ENCODE results near the gene CD300A. TPM values are rescaled to one million over a fixed set of nuclear protein-coding genes. Genes with fewer than 3 reads are reported as not detected.

CD300A gene
- total RNA-seq, 1 experiment from 2014 or later: not detected

DNA sequence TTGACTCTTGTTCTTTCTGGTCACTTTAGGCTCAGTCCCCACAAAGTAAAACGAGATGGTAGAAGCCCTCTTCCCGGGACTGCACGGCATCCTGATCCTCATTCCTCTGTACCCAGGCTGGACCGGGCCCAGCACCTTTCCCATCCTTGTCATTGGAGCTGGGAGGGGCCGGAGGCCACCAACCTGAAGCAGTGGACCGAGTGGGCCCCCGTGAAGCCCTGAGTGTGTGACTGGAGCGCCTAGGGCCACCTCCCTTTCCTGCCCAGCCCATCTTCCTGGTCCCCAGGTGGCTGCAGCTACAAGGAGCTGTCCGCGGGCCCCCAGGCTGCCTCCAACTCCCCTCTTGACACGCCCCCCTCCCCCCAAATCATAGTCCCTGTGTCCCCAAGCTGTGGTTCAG, 17.1 kb upstream of the CD300A start:
- no peak overlapping the region for H3K27ac Mint-ChIP-seq (ENCODE audit: low read depth, unreplicated experiment)
- TF ChIP-seq, protein P1, sequence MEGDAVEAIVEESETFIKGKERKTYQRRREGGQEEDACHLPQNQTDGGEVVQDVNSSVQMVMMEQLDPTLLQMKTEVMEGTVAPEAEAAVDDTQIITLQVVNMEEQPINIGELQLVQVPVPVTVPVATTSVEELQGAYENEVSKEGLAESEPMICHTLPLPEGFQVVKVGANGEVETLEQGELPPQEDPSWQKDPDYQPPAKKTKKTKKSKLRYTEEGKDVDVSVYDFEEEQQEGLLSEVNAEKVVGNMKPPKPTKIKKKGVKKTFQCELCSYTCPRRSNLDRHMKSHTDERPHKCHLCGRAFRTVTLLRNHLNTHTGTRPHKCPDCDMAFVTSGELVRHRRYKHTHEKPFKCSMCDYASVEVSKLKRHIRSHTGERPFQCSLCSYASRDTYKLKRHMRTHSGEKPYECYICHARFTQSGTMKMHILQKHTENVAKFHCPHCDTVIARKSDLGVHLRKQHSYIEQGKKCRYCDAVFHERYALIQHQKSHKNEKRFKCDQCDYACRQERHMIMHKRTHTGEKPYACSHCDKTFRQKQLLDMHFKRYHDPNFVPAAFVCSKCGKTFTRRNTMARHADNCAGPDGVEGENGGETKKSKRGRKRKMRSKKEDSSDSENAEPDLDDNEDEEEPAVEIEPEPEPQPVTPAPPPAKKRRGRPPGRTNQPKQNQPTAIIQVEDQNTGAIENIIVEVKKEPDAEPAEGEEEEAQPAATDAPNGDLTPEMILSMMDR (IDR thresholded peaks at IDR 0.05; ENCODE audit: unreplicated experiment): no peak
- ChIA-PET POLR2A (no interaction called here), CTCF (interaction anchor here (1.1 to 7.3 kb wide), 2 partner anchors 69 to 153 kb away, joined by 3 to 43 read pairs; no protein-coding TSS in a partner anchor)
- no peak for DNase-seq (ENCODE audit: unreplicated experiment)
- no TSS peak for BruUV-seq (replicated peaks)
- H3K4me1 Mint-ChIP-seq (ENCODE audit: insufficient read depth, unreplicated experiment): peaks cover 28% of the 10 kb centered on the region
- intact Hi-C loops (cut with micrococcal nuclease): no loop called here
- H3K36me3 Mint-ChIP-seq (ENCODE audit: insufficient read depth, unreplicated experiment): peaks cover 13% of the 10 kb centered on the region
- H3K27me3 Mint-ChIP-seq (ENCODE audit: insufficient read depth, unreplicated experiment): no peaks in the 10 kb centered on the region
- no peaks in the 10 kb centered on the region for H3K9me3 Mint-ChIP-seq (ENCODE audit: unreplicated experiment)
- H3K4me3 Mint-ChIP-seq (ENCODE audit: unreplicated experiment): no peak overlapping the region

- ChIA-PET CTCF (interaction anchor here (3.3 to 7.3 kb wide), 2 partner anchors 70 to 82 kb away, joined by 15 to 43 read pairs; partner anchors contain the start of gene GPR142), POLR2A (no interaction called here)
- intact Hi-C loops (cut with micrococcal nuclease): no loop called here
Measured at GRCh38 chr17:74449773-74450172, 16.7 kb upstream of the CD300A start.

GRCh38 chr17:74450231-74450630, 16.2 kb upstream of the CD300A start:
- ChIA-PET CTCF (interaction anchor here (0.6 to 3.3 kb wide), 4 partner anchors 11 to 82 kb away, joined by 3 to 19 read pairs (median 10); partner anchors contain the start of gene GPR142), POLR2A (interaction anchor here (1.3 kb wide), 1 partner anchor 20 kb away, joined by 9 read pairs; no protein-coding TSS in a partner anchor)
- no TSS peak for BruUV-seq (replicated peaks)
- no peaks in the 10 kb centered on the region for H3K27me3 Mint-ChIP-seq (ENCODE audit: insufficient read depth, unreplicated experiment)
- intact Hi-C loops (cut with micrococcal nuclease): no loop called here
- no peak overlapping the region for H3K4me3 Mint-ChIP-seq (ENCODE audit: unreplicated experiment)
- H3K9me3 Mint-ChIP-seq (ENCODE audit: unreplicated experiment): no peaks in the 10 kb centered on the region
- no peak overlapping the region for H3K27ac Mint-ChIP-seq (ENCODE audit: low read depth, unreplicated experiment)
- H3K4me1 Mint-ChIP-seq (ENCODE audit: insufficient read depth, unreplicated experiment): peaks cover 25% of the 10 kb centered on the region
- peaks cover 9% of the 10 kb centered on the region for H3K36me3 Mint-ChIP-seq (ENCODE audit: insufficient read depth, unreplicated experiment)
- no peak for DNase-seq (ENCODE audit: unreplicated experiment)
- TF ChIP-seq, protein P1 (IDR thresholded peaks at IDR 0.05; ENCODE audit: unreplicated experiment): no peak

More at GRCh38 chr17:74449773-74450172, 16.7 kb upstream of the CD300A start:
- no peak overlapping the region for H3K4me3 Mint-ChIP-seq (ENCODE audit: unreplicated experiment)
- peaks cover 25% of the 10 kb centered on the region for H3K4me1 Mint-ChIP-seq (ENCODE audit: insufficient read depth, unreplicated experiment)
- no TSS peak for BruUV-seq (replicated peaks)
- H3K27me3 Mint-ChIP-seq (ENCODE audit: insufficient read depth, unreplicated experiment): no peaks in the 10 kb centered on the region
- TF ChIP-seq, protein P1 (IDR thresholded peaks at IDR 0.05; ENCODE audit: unreplicated experiment): no peak
- H3K36me3 Mint-ChIP-seq (ENCODE audit: insufficient read depth, unreplicated experiment): peaks cover 12% of the 10 kb centered on the region
- no peak for DNase-seq (ENCODE audit: unreplicated experiment)
- H3K27ac Mint-ChIP-seq (ENCODE audit: low read depth, unreplicated experiment): no peak overlapping the region
- no peaks in the 10 kb centered on the region for H3K9me3 Mint-ChIP-seq (ENCODE audit: unreplicated experiment)

DNA sequence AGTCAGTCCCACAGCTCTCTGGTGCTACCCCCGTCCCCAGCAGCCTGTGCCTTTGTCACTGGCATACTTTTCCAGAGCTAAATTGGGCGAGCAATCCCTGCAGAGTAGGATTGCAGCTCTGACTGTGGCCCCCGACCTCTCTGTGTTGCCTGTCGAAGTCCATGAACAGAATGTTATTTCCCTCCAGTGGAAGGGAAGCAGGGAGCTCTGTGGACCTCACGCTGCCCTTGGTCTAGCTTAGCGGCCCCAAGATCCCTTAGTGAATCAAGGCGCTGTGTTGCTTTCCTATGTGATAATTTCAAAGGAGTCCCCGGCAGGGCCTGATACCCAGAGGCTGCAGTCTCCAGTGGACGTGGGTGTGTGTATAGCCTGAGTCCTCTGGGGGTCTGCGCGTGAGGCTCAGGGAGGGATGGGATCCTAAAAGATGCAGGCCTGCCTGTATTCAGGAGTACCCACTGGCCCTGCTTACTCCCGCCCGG, 15.5 kb upstream of the CD300A start:
- TF ChIP-seq, protein P1 (IDR thresholded peaks at IDR 0.05; ENCODE audit: unreplicated experiment): no peak
- Mint-ChIP-seq H3K9me3 (ENCODE audit: unreplicated experiment) (no peaks in the 10 kb centered on the region), H3K27ac (ENCODE audit: low read depth, unreplicated experiment) (no peak overlapping the region), H3K27me3 (ENCODE audit: insufficient read depth, unreplicated experiment) (no peaks in the 10 kb centered on the region), H3K4me1 (ENCODE audit: insufficient read depth, unreplicated experiment) (peaks cover 24% of the 10 kb centered on the region), H3K4me3 (ENCODE audit: unreplicated experiment) (no peak overlapping the region), H3K36me3 (ENCODE audit: insufficient read depth, unreplicated experiment) (peaks cover 9% of the 10 kb centered on the region)
- BruUV-seq (replicated peaks): no TSS peak
- POLR2A ChIA-PET: interaction anchor here (0.6 to 4.7 kb wide), 3 partner anchors 7 to 76 kb away, joined by 4 to 28 read pairs (median 9); no protein-coding TSS in a partner anchor
- no peak for DNase-seq (ENCODE audit: unreplicated experiment)
- CTCF ChIA-PET: interaction anchor here (0.6 to 3.3 kb wide), 5 partner anchors 12 to 155 kb away, joined by 3 to 19 read pairs (median 5); partner anchors contain the start of gene GPR142
- intact Hi-C loops (cut with micrococcal nuclease): no loop called here
